Gastroesophageal sphincter (tissue), 4 donors: ENCODE measurements around the gene CNTNAP2. TPM values are rescaled to one million over a fixed set of nuclear protein-coding genes. Genes with fewer than 3 reads are reported as not detected.
A peak's percentile ranks its signal among the peaks of the same experiment; 100 is the strongest.

ENCODE experiments used
- ATAC-seq: fragments of 150-250 bp; one replicate; pipeline ENCODE4 v1.9.1; 2016; ENCODE audit warnings: mild to moderate bottlenecking, moderate library complexity
- H3K27ac ChIP-seq, 4 donors: fragments of 200-600 bp; sonication (generic) in 3 of 4; 1 replicate in 3 of 4; 2 replicates in 1 of 4; pipeline ENCODE4 v1.5.1; 2016 to 2019
- H3K27me3 ChIP-seq: fragments of 200-600 bp; sonication (generic); one replicate; pipeline ENCODE4 v1.5.1; 2019
- H3K36me3 ChIP-seq, 2 donors: fragments of 200-600 bp; sonication (generic); one replicate each; pipeline ENCODE4 v1.5.1; 2019; ENCODE audit warnings: control low read depth in 1 of 2
- H3K4me1 ChIP-seq, 3 donors: fragments of 200-600 bp; sonication (generic); 1 replicate in 2 of 3; 2 replicates in 1 of 3; pipeline ENCODE4 v1.5.1; 2016 to 2019; ENCODE audit warnings: control low read depth in 2 of 3
- H3K4me3 ChIP-seq, 2 donors: fragments of 200-600 bp; sonication (generic); one replicate each; pipeline ENCODE4 v1.5.1; 2019; ENCODE audit warnings: mild to moderate bottlenecking in 1 of 2, moderate library complexity in 1 of 2
- H3K9me3 ChIP-seq, 3 donors: fragments of 200-600 bp; sonication (generic); one replicate each; pipeline ENCODE4 v1.5.1; 2017 to 2019; ENCODE audit warnings: control low read depth in 2 of 3
- EP300 ChIP-seq: sonication (generic); formaldehyde crosslinking; IDR thresholded peaks from one replicate; pipeline ENCODE4 v1.6.1; 2017; ENCODE audit warnings: antibody characterized with exemption, mild to moderate bottlenecking
- POLR2A ChIP-seq, 2 donors: fragments of 450-650 bp; IDR thresholded peaks; one replicate each; pipeline ENCODE4 v1.6.1; 2017; ENCODE audit warnings: antibody characterized with exemption in 2 of 2, mild to moderate bottlenecking in 2 of 2, moderate library complexity in 1 of 2
- POLR2AphosphoS5 ChIP-seq: sonication (generic); formaldehyde crosslinking; IDR thresholded peaks from one replicate; pipeline ENCODE4 v1.6.1; 2017; ENCODE audit warnings: antibody characterized with exemption
- whole genome bisulfite sequencing, 2 donors: methylation state at CpG; one replicate each; pipeline ENCODE4 v1.1.5; 2018; ENCODE audit warnings: low coverage in 1 of 2; 5-methylcytosine and 5-hydroxymethylcytosine counted together
- total RNA-seq, 4 donors: library from RNA; depleted of rRNA; stranded (reverse); fragments of >200 nt; gene quantifications; one replicate each; pipeline ENCODE4 v1.1.0, GENCODE V29; 2016
- TF ChIP-seq, protein P1 (sequence below), 4 experiments: fragments of 200-600 bp in 2 of 4; fragments of 450-650 bp in 2 of 4; sonication (generic) in 1 of 4; IDR thresholded peaks; one replicate each; pipeline ENCODE4 v1.5.1; 2017 to 2019; ENCODE audit warnings: antibody characterized with exemption in 4 of 4, mild to moderate bottlenecking in 2 of 4, moderate library complexity in 2 of 4

The CNTNAP2 gene
- total RNA-seq, 4 donors from 2014 or later, result 1.5 to 8.9 (median 3.2) TPM

DNA sequence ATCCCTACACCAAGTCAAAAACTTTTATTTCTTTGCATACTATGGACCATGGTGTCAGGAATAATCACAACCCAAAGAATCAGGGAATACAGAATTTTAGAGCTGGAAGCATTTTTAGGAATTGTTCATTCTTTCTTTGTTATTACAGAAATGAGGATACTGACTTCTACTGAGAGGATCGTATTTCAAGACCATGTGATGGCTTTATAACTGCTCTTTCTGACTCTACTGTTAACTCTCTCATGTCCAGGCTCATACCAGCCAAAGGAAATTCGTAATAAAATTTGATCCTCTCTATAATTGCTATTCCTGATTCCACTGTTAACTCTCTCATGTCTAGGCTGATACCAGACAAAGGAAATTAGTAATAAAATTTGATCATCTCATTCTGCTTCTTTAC is 1423.1 kb downstream of the CNTNAP2 start:
- ATAC-seq, result no peak
- no peaks in the 10 kb centered on the region for H3K9me3 ChIP-seq
- H3K27ac ChIP-seq, result no peak overlapping the region
- WGBS, 2 donors, result 26 to 32% methylated on average over 2 of the region's 2 CpGs
- no peaks in the 10 kb centered on the region for H3K27me3 ChIP-seq
- TF ChIP-seq EP300, result no peak
- TF ChIP-seq, protein P1, sequence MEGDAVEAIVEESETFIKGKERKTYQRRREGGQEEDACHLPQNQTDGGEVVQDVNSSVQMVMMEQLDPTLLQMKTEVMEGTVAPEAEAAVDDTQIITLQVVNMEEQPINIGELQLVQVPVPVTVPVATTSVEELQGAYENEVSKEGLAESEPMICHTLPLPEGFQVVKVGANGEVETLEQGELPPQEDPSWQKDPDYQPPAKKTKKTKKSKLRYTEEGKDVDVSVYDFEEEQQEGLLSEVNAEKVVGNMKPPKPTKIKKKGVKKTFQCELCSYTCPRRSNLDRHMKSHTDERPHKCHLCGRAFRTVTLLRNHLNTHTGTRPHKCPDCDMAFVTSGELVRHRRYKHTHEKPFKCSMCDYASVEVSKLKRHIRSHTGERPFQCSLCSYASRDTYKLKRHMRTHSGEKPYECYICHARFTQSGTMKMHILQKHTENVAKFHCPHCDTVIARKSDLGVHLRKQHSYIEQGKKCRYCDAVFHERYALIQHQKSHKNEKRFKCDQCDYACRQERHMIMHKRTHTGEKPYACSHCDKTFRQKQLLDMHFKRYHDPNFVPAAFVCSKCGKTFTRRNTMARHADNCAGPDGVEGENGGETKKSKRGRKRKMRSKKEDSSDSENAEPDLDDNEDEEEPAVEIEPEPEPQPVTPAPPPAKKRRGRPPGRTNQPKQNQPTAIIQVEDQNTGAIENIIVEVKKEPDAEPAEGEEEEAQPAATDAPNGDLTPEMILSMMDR (IDR thresholded peaks at IDR 0.05), result no peak
- TF ChIP-seq POLR2AphosphoS5, result no peak
- no peak for TF ChIP-seq POLR2A (IDR thresholded peaks at IDR 0.05)
- no peaks in the 10 kb centered on the region for H3K36me3 ChIP-seq
- H3K4me3 ChIP-seq, result no peak overlapping the region
- H3K4me1 ChIP-seq, result no peaks in the 10 kb centered on the region

DNA sequence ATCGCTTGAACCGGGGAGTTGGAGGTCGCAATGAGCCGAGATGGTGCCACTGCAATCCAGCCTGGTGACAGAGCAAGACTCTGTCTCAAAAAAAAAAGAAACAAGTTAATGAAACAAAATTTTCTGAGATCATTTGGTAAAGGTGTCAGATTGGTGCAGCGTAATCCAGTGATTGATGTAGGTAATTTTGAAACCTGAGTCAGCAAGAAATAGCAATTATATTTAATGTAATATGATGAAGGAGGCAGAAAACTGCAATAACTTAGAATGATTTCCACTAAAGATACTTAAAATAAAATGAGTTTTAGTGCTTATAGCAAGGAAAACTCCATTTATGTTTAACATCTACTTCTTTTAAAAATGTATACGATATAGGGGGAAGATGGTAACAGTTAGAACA is 1424.1 kb downstream of the CNTNAP2 start:
- H3K4me1 ChIP-seq, result no peaks in the 10 kb centered on the region
- no peaks in the 10 kb centered on the region for H3K27me3 ChIP-seq
- 96 to 97% methylated on average over 6 of the region's 6 CpGs for WGBS, 2 donors

DNA sequence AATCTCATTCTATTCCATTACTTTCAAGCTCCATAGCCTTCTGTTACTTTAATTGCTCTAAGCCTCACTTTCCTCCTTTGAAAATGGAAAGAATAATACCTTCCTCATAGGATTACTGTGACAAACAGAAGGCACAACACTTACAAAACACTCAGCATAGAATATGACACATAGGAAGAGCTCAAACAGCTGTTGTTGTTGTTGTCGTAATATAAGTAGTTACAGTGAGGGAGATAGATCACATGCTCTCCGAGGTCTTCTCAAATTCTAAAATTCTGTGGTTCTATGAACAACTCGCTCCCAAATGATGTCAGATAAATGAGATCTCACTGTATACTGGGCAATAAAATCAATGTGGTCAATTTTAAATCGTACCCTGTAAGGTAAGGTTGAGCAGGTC is 1424.7 kb downstream of the CNTNAP2 start:
- H3K9me3 ChIP-seq, result no peaks in the 10 kb centered on the region
- H3K4me1 ChIP-seq, result no peaks in the 10 kb centered on the region
- H3K36me3 ChIP-seq, result no peaks in the 10 kb centered on the region
- H3K4me3 ChIP-seq, result no peak overlapping the region
- WGBS, 2 donors, result 75 to 78% methylated on average over 4 of the region's 4 CpGs
- no peak for ATAC-seq
- TF ChIP-seq POLR2AphosphoS5, result no peak
- TF ChIP-seq, protein P1 (IDR thresholded peaks at IDR 0.05), result no peak
- H3K27me3 ChIP-seq, result no peaks in the 10 kb centered on the region
- no peak overlapping the region for H3K27ac ChIP-seq

More for the DNA sequence above, 1424.1 kb downstream of the CNTNAP2 start:
- Histone ChIP-seq H3K36me3 (no peaks in the 10 kb centered on the region), H3K27ac (no peak overlapping the region), H3K9me3 (no peaks in the 10 kb centered on the region), H3K4me3 (no peak overlapping the region)
- TF ChIP-seq EP300, result no peak
- TF ChIP-seq, protein P1 (IDR thresholded peaks at IDR 0.05), result no peak
- no peak for ATAC-seq

DNA sequence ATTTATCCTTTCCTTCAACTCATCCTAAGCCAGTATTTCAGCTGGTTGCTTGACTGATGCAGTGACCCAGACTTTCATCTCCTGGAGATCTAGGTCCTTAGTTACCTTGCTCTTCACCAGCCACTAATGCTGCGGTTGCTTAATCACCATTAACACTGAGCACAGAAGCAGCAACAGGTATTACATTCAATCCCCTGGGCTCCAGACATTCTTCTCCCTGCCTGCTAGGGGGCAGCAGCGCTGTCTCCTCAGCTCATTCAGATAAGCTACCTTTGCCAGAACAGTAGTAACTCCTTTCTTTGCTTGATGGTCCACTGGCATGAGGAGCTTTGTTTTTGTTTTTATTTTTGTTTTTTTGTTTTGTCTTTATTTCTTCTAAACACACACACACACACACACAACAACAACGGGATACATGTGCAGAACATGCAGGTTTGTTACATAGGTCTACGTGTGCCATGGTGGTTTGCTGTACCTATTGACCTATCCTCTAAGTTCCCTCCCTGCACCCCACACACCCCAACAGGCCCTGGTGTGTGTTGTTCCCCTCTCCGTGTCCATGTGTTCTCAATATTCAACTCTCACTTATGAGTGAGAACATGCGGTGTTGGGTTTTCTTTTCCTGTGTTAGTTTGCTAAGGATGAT is 1430.8 kb downstream of the CNTNAP2 start:
- Histone ChIP-seq H3K9me3 (no peaks in the 10 kb centered on the region), H3K4me1 (no peaks in the 10 kb centered on the region), H3K27me3 (no peaks in the 10 kb centered on the region), H3K27ac (no peak overlapping the region), H3K36me3 (no peaks in the 10 kb centered on the region), H3K4me3 (no peak overlapping the region)
- 76 to 82% methylated on average over 6 of the region's 6 CpGs for WGBS, 2 donors
- no peak for ATAC-seq
- no peak for TF ChIP-seq EP300
- TF ChIP-seq, protein P1 (IDR thresholded peaks at IDR 0.05), result peak in 2 of 4 experiments; percentile 11 to 24

DNA sequence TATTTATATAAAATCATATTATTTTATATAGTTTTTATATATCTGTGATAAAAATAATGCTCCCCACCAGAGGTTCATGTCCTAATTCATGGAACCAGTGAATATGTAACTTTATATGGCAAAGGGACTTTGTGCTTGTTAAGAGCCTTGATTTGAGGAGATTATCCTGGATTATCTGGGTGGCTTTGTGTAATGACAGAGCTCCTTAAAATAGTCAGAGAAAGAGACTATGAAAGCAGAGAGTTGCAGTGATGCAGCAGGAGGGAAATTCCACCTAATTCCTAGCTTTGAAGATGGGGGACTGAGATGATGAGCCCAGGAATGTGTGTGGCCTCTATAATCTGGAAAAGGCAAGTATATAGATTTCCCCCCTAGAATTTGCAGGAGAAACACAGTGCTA is 1439.7 kb downstream of the CNTNAP2 start:
- Histone ChIP-seq H3K4me1 (no peaks in the 10 kb centered on the region), H3K27me3 (no peaks in the 10 kb centered on the region), H3K36me3 (no peaks in the 10 kb centered on the region), H3K4me3 (no peak overlapping the region), H3K27ac (no peak overlapping the region), H3K9me3 (no peaks in the 10 kb centered on the region)
- ATAC-seq, result no peak
- TF ChIP-seq EP300 (no peak), POLR2A (IDR thresholded peaks at IDR 0.05) (no peak), POLR2AphosphoS5 (no peak)
- TF ChIP-seq, protein P1 (IDR thresholded peaks at IDR 0.05), result no peak
